ENCODE results near the gene GAB2.

GAB2 gene

GRCh38 chr11:78438298-78438975 is 20.8 kb upstream of the GAB2 start:
- TF ChIP-seq ARNTL (CRISPR knock-in tag; IDR thresholded peaks at IDR 0.05; ENCODE audit: borderline replicate concordance, low read depth), result no peak
- no peak for TF ChIP-seq ZNF70 (CRISPR knock-in tag; IDR thresholded peaks at IDR 0.05)
- no peak for TF ChIP-seq ZFP30 (CRISPR knock-in tag; IDR thresholded peaks at IDR 0.05)
- no peak for TF ChIP-seq ZNF8 (CRISPR knock-in tag; IDR thresholded peaks at IDR 0.05)
- no peak for TF ChIP-seq ESRRG (CRISPR knock-in tag; IDR thresholded peaks at IDR 0.05)
- TF ChIP-seq PPARA (CRISPR knock-in tag; IDR thresholded peaks at IDR 0.05; ENCODE audit: borderline replicate concordance), result no peak
- no peak for TF ChIP-seq CSDC2 (CRISPR knock-in tag; IDR thresholded peaks at IDR 0.05)
- TF ChIP-seq ZC3H10 (CRISPR knock-in tag; IDR thresholded peaks at IDR 0.05), result no peak
- TF ChIP-seq TSHZ2 (CRISPR knock-in tag; IDR thresholded peaks at IDR 0.05), result no peak
- no peak for TF ChIP-seq BACH2 (CRISPR knock-in tag; IDR thresholded peaks at IDR 0.05; ENCODE audit: borderline replicate concordance)
- no peak for TF ChIP-seq ZNF565 (CRISPR knock-in tag; conservative IDR thresholded peaks at IDR 0.05; ENCODE audit: low read depth)
- no peak for TF ChIP-seq TCF4 (CRISPR knock-in tag; IDR thresholded peaks at IDR 0.05; ENCODE audit: borderline replicate concordance)
- no peak for TF ChIP-seq OSR1 (CRISPR knock-in tag; IDR thresholded peaks at IDR 0.05)
- TF ChIP-seq ZFP3 (CRISPR knock-in tag; IDR thresholded peaks at IDR 0.05), result no peak
- TF ChIP-seq POU6F1 (CRISPR knock-in tag; IDR thresholded peaks at IDR 0.05; ENCODE audit: borderline replicate concordance, low read depth), result no peak
- TF ChIP-seq RARB (CRISPR knock-in tag; IDR thresholded peaks at IDR 0.05), result no peak
- no peak for TF ChIP-seq CSRNP3 (CRISPR knock-in tag; IDR thresholded peaks at IDR 0.05)
- TF ChIP-seq TOX (CRISPR knock-in tag; IDR thresholded peaks at IDR 0.05; ENCODE audit: borderline replicate concordance), result no peak
- TF ChIP-seq SNAI2 (CRISPR knock-in tag; IDR thresholded peaks at IDR 0.05), result no peak
- no peak for TF ChIP-seq PATZ1 (CRISPR knock-in tag; IDR thresholded peaks at IDR 0.05; ENCODE audit: borderline replicate concordance)
- no peak for ATAC-seq

- no peak; the same call in 2 of the 3 replicates for ATAC-seq
- no peak for TF ChIP-seq RARB (CRISPR knock-in tag; IDR thresholded peaks at IDR 0.05)
- TF ChIP-seq TOX (CRISPR knock-in tag; IDR thresholded peaks at IDR 0.05; ENCODE audit: borderline replicate concordance), result no peak
- no peak for TF ChIP-seq ZNF70 (CRISPR knock-in tag; IDR thresholded peaks at IDR 0.05)
- TF ChIP-seq BACH2 (CRISPR knock-in tag; IDR thresholded peaks at IDR 0.05; ENCODE audit: borderline replicate concordance), result no peak
- peak; percentile 75 for TF ChIP-seq TSHZ2 (CRISPR knock-in tag; IDR thresholded peaks at IDR 0.05)
- no peak; the same call in 1 of the 2 replicates for TF ChIP-seq SNAI2 (CRISPR knock-in tag; IDR thresholded peaks at IDR 0.05)
- TF ChIP-seq ISL1 (CRISPR knock-in tag; IDR thresholded peaks at IDR 0.05), result peak; percentile 59
- TF ChIP-seq ARNTL (CRISPR knock-in tag; IDR thresholded peaks at IDR 0.05; ENCODE audit: borderline replicate concordance, low read depth), result no peak
- TF ChIP-seq GLIS3 (CRISPR knock-in tag; IDR thresholded peaks at IDR 0.05), result no peak
- no peak for TF ChIP-seq CREB5 (CRISPR knock-in tag; IDR thresholded peaks at IDR 0.05; ENCODE audit: low read depth)
- TF ChIP-seq ZNF565 (CRISPR knock-in tag; conservative IDR thresholded peaks at IDR 0.05; ENCODE audit: low read depth), result no peak
- TF ChIP-seq TCF4 (CRISPR knock-in tag; IDR thresholded peaks at IDR 0.05; ENCODE audit: borderline replicate concordance), result 0 out of 2 replicates have a peak, but pooled peaks have one; percentile 30
- 0 out of 2 replicates have a peak, but pooled peaks have one; percentile 43 for TF ChIP-seq ESRRG (CRISPR knock-in tag; IDR thresholded peaks at IDR 0.05)
- TF ChIP-seq PPARA (CRISPR knock-in tag; IDR thresholded peaks at IDR 0.05; ENCODE audit: borderline replicate concordance), result no peak
- no peak for TF ChIP-seq ZFP3 (CRISPR knock-in tag; IDR thresholded peaks at IDR 0.05)
- TF ChIP-seq PATZ1 (CRISPR knock-in tag; IDR thresholded peaks at IDR 0.05; ENCODE audit: borderline replicate concordance), result no peak
- no peak for TF ChIP-seq ZC3H10 (CRISPR knock-in tag; IDR thresholded peaks at IDR 0.05)
Observed at GRCh38 chr11:78432956-78433355, 15.3 kb upstream of the GAB2 start.

All from SK-N-SH treated with all-trans-retinoic acid at 6 μM for 48 hours (cell line).